HepG2 (cell line): ENCODE measurements around the gene ZFAND2A. TPM values are rescaled to one million over a fixed set of nuclear protein-coding genes. Genes with fewer than 3 reads are reported as not detected.

Experiments used
- AHDC1 ChIP-seq: sonication (generic); formaldehyde crosslinking; IDR thresholded peaks from 2 replicates; pipeline ENCODE4 v1.5.1; 2020; ENCODE audit warnings: mild to moderate bottlenecking, missing genetic modification reagents, borderline replicate concordance
- ATF4 ChIP-seq, 2 experiments: fragments of 450-650 bp in 1 of 2; sonication (generic) in 1 of 2; formaldehyde crosslinking; IDR thresholded peaks; 2 replicates each; pipeline versions ENCODE4 v1.5.0 to v1.8.0; 2020 to 2022; ENCODE audit warnings: mild to moderate bottlenecking in 1 of 2, missing genetic modification reagents in 1 of 2
- GLI4 ChIP-seq: sonication (generic); formaldehyde crosslinking; IDR thresholded peaks from 2 replicates; pipeline ENCODE4 v1.5.1; 2020; ENCODE audit warnings: missing genetic modification reagents, mild to moderate bottlenecking, moderate library complexity, borderline replicate concordance
- KDM3A ChIP-seq: IDR thresholded peaks from 2 replicates; pipeline ENCODE4 v1.6.1; 2018; ENCODE audit warnings: low read depth, missing compliant biosample characterization
- MZF1 ChIP-seq: sonication (generic); formaldehyde crosslinking; IDR thresholded peaks from 2 replicates; pipeline ENCODE4 v1.8.1; 2023; ENCODE audit warnings: mild to moderate bottlenecking, missing genetic modification reagents, borderline replicate concordance
- SOX6 ChIP-seq, 2 experiments: fragments of 450-650 bp in 1 of 2; sonication (generic) in 1 of 2; formaldehyde crosslinking in 1 of 2; IDR thresholded peaks; 2 replicates each; pipeline versions ENCODE4 v1.4.0 to v1.6.1; 2017 to 2020; ENCODE audit warnings: antibody characterized with exemption in 1 of 2, mild to moderate bottlenecking in 1 of 2, missing genetic modification reagents in 1 of 2
- ZNF142 ChIP-seq: sonication (generic); formaldehyde crosslinking; IDR thresholded peaks from 2 replicates; pipeline ENCODE4 v1.4.0; 2020; ENCODE audit warnings: missing genetic modification reagents
- ZNF20 ChIP-seq: sonication (generic); formaldehyde crosslinking; IDR thresholded peaks from 2 replicates; pipeline ENCODE4 v1.4.0; 2020; ENCODE audit warnings: mild to moderate bottlenecking, moderate library complexity, missing genetic modification reagents
- ZNF207 ChIP-seq: fragments of 450-650 bp; IDR thresholded peaks from 2 replicates; pipeline ENCODE4 v1.6.1; 2016; ENCODE audit warnings: antibody characterized with exemption, borderline replicate concordance
- ZNF383 ChIP-seq: sonication (generic); formaldehyde crosslinking; IDR thresholded peaks from 2 replicates; pipeline ENCODE4 v1.4.0; 2020; ENCODE audit warnings: missing genetic modification reagents, mild to moderate bottlenecking, borderline replicate concordance
- ZNF512B ChIP-seq: sonication (generic); formaldehyde crosslinking; IDR thresholded peaks from 2 replicates; pipeline ENCODE4 v1.5.1; 2020; ENCODE audit warnings: missing genetic modification reagents, mild to moderate bottlenecking, borderline replicate concordance
- polyA plus RNA-seq, 8 experiments: library from polyadenylated mRNA; depleted of rRNA in 3 of 8; stranded (reverse) in 7 of 8; unstranded in 1 of 8; fragments of >200 nt; fragmentation: Illumina TruSeq in 4 of 8; extraction: Trizol in 4 of 8; gene quantifications; 2 replicates each; pipeline versions ENCODE4 v1.2.1 to v1.2.3, GENCODE V29; 2011 to 2016; ENCODE audit warnings: low read depth in 4 of 8, missing spikeins in 1 of 8, mixed read lengths in 1 of 8; ENCODE audit not compliant: insufficient read depth in 1 of 8
- total RNA-seq, 5 experiments: library from RNA; depleted of rRNA; stranded (reverse); fragments of >200 nt; fragmentation: Illumina TruSeq; extraction: Trizol; gene quantifications; 2 replicates each; pipeline ENCODE4 v1.2.3, GENCODE V29; 2016; ENCODE audit warnings: low read depth in 1 of 5

Gene ZFAND2A
- total and polyA plus RNA-seq, 2 of the 13 experiments (the other 11 are each of a cell fraction or from before 2014, with no cell fraction given), result 140 to 153 TPM

DNA sequence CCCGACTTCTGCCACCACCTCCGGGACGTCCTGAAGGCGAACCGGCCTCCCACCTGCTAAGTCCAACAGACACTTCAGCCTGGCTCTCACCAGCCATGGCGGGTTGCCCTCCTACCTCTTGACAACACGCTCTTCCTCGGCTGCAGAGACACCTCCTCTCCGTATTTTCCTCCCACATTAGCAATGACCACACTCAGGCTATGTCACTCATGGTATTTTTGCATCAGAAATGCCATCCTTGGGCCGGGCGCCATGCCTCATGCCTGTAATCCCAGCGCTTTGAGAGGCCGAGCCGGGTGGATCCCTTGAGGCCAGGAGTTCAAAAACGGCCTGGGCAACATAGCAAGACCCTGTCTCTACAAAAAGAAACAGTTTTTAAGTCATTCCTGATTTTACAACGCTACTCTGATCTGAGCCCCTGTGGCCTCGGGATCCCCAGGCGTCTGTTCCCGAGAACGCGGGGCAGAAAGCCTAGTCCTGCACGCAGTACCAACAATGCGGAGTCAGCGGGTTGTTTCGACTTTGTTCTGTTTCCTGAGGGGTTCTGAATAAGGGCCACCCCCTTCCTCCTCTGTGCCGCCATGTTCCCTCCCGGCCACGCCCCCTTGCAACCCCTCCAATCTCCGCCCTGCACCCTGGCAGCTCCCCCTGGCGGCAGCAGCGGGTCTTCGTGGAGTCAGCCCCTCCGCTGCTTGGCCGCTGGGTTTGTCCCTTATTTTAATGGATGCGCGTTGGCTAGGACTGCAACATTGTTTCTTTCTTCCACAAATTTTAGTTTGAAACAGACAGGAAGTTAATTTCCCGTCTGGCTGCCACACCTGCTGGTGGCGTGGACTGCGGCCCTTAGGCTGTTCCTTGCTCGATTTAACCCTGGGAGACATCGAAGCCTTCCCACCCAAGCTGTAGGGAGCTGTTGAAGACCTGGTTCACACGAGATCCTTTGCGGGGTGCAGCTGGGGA lies 9.7 kb upstream of the ZFAND2A start (continued):
- TF ChIP-seq AHDC1 (CRISPR knock-in tag) (no peak), KDM3A (peak; percentile 78), SOX6 (IDR thresholded peaks at IDR 0.05) (no peak), SOX6 (CRISPR knock-in tag; IDR thresholded peaks at IDR 0.05) (peak; percentile 47), ATF4 (CRISPR knock-in tag; IDR thresholded peaks at IDR 0.05) (peak in 1 of 2 experiments; percentile 39; a peak in 1 of 4 replicates), ZNF207 (no peak), ZNF383 (CRISPR knock-in tag) (no peak), ZNF20 (CRISPR knock-in tag) (no peak), GLI4 (CRISPR knock-in tag) (no peak), ZNF142 (no peak), MZF1 (CRISPR knock-in tag) (no peak), ZNF512B (CRISPR knock-in tag) (no peak)
